NCI-H2171 treated with DMSO at 0.1 percent for 48 hours (cell line): ENCODE results near the gene CHRM4.
A peak's percentile ranks its signal among the peaks of the same experiment; 100 is the strongest.

ENCODE experiments used
- DNase-seq: peaks from one replicate; lab custom pipeline; 2025; lab: John Stamatoyannopoulos, UW

CHRM4 gene

DNA sequence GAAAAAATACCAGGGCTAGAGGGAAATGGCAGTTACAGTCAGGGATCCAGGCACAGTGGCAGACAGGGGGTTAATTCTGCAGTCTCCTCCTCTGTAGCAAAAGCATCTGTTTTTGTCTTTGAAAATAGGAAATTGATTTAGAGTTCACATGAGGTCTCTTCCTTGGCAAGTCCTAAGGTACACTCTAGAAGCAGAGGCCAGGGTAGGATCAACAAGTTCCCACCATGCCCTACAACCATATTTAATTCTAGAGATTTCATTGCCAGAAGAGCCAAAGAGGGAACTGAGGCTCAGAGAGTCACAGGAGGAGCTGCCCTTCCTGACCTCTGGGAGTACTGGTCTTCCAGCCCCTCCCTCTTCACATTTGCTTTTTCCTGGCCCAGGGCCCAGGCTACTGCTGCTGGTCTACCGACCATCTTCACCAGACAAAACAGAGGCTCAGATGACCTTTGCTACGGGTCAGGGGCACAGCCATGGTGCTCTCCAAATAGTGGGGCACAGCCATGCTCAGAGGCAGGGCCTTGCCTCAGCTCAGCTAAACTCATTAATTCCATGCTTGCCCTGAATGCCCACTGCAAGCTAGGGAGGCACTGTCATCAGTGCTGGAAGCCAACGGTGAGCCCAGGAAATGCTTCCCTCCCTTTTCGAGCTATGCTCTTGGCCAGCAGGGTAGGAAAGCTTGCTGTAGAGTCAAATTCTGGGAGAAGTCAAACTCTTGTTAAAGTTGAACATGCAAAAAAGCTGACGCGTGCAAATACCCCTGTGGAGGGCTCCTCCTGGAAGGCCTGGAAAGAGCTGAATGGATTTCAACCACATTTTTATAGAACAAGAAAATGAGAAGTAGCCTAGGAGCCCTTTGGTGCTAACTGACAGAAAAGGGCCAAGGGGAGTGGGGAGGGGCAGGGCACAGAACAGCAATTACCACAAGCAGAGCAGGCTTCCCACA is 11.7 kb upstream of the CHRM4 start:
- DNase-seq: no peak

DNA sequence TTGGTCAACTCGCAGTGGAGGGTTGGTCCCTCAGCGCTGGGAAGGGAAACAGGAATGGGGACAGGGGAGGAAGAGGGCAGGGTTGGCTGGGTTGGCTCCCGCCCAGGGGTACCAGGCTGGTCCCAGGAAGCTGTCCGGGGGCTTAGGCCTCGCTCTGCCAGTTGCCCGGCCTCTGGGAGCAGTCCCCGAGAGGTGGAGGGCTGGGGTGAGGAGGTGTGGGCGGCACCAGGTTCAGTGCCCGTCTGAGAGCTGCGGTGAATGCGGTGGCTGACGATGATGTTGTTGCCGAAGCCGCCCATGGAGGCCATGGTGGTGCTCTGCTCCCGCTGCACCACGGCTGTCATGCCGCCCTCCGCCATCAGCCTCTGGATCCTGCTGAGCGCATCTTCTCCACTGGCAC is 6.0 kb upstream of the CHRM4 start:
- DNase-seq: no peak

DNA sequence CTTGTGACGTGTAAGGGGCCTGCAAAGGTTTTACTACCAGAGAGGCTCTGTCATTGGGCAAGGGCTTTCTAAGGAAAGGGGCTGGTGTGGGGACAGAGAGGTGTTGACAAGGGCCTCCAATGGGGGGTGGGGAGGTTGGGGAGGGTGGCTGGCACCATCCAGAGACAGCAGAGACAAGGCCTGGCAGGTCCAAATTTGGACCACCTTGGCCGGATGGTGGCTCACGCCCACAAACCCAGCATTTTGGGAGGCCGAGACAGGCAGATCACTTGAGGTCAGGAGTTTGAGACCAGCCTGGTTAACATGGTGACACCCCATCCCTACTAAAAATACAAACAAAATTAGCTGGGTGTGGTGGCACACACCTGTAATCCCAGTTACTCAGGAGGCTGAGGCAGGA is 2.2 kb upstream of the CHRM4 start:
- DNase-seq: no peak

DNA sequence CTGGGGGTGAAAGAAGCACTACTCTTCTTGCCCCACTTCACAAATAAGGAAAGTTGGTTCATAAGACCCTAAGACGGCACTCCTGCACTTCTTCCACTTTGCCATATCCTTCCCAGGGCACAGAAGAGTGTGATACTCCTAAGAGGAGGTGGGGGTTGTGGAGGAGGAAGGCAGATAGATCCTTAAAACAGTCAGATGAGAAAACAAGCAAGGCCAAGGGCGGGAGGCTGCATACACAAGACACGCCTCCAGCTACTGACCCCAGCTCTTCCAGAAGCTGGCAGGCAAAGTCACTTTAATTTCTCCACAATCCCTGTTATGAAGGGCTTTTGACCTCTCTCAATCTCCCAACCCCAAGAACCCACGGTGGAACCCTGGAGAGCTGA is 1.6 kb upstream of the CHRM4 start:
- no peak for DNase-seq

DNA sequence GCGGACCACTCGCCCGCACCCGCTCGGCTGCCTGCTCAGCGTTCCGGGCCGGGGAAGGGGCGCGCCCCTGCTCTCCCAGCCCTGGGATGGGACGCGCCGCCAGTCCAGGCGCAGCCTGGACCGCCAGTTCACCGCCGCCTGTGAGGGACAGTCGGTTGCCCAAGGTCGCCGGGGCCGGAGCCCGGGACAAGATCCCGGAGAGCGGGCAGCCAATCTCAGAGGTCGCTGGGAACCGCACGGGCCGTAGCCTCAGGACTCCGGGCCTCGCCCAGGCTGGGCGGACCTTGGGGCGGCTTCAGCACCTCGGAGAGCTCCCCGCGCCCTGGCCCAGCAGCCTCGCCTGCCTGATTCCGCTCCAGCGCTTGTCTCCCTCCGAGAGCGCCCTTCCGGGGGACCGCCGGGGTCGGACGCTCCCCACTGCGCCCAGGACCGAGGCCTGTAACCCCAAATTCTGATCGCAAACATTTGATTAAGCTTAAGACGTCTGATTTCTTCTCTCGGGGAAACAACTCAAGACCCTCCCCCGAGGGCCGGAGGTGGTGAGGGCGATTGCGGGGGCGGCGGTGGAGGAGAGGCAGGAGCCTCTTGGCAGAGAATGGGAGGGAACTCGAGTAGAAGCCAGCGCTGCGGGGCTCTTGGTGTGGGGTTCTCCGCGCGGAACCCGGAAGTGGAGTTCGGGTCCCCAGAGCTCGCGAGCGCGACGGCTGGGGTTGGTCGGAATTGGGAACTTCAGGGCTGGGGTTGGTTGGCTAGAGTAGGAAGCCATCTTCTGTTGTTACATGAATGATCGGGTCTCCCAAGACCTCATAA is 1.1 kb upstream of the CHRM4 start:
- DNase-seq: peak; percentile 66

DNA sequence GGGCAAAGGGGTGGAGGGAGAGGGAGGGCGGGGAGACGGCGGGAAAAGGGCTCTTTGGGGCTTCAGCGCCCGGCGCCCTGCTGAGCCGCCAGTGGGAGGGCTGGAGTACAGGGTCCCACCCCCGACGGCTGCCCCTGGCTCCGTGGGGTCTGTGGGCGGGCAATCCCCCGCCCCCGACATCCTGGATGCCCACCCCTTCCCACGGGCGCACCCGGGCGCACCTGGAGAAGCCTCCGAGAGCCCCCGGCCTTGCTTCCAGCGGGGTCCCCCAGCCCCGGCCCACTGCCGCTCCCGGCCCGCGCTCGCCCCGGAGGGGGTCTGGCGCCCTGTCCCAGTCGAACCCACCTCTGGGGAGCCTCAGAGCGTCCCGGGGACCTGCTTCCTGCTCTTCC is 394 bp downstream of the CHRM4 start:
- no peak for DNase-seq

DNA sequence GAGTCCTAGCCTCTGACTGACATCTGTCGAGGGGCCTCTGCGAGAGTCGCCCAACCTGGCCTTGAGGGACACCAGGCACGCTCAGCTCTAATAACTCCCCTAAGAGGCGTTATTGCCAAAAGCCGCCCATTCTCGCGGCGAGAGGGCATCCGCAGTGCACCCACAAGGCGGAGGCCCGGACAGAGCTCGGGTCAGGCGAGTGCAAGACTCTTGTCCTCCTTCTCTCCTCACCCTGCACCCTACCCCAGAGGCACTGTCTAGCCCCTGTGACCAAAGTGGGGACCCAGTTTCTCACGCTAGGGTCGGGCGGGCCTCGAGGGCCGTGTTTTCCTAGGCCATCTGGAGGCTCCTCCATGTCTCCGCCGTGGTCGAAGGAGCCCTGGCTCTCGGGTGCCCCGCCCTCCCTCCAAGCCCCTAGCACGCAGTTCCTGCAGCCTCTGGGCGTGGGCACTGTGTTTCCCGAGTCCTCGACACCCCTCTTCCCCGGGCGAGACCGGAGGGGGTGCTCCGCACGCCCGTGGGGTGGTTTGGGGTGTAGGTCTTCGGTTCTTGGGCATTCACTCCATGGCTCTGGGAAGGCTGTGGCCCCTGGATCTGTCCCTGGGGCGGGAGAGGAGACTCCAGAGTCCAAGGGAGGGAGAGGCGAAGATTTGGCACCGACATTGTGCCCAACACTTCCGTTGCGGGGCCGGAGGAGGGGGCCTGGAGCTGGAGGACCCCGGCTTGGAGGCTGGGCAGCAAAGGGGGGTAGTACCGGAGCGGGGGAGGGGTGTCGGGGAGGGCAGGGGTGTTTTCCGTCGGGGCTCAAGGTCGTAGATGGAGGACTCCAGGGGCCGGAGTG is 1.0 kb downstream of the CHRM4 start:
- no peak for DNase-seq

DNA sequence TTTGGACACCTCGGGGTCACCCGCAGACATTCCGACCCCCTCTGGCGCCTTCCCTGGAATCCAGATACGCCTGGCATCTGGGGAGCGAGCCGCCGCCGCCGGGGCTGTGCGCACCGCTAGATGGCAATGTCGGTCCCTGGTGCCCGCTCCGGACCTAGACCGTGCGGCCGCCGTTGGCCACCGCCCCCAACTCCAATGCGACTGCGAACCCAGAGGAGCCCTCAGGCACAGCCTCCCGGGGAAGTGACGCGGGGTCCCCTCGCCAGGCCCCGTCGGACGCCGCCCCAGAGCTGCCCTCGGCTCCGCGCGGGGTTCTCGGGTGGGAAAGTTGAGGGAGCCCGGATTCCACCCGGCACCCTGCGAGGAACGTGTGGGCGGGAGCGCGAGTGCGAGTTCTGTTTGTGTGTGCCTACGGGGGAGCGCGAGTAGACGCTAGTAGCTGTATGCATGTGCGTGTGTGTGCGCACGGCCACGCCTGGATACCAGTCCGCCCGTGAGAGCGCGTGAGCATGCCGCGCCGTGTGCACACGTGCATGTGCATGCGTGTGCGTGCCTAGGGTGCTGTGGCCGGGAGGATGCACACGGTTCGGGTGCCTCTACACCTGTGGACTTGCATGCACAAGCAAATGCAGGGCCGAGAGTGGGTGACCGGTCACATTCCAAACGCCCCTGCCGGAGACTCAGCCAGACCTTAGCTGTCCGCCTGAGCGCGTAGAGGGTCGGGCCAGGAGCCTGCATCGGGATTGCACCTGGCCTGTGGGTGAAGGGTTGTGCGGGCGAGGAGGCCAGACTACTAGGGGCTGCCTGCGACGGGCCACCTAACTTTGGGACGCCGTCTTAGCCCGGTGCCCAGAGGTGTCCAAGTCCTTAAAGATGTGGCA is 1.9 kb downstream of the CHRM4 start:
- DNase-seq: peak; percentile 72

DNA sequence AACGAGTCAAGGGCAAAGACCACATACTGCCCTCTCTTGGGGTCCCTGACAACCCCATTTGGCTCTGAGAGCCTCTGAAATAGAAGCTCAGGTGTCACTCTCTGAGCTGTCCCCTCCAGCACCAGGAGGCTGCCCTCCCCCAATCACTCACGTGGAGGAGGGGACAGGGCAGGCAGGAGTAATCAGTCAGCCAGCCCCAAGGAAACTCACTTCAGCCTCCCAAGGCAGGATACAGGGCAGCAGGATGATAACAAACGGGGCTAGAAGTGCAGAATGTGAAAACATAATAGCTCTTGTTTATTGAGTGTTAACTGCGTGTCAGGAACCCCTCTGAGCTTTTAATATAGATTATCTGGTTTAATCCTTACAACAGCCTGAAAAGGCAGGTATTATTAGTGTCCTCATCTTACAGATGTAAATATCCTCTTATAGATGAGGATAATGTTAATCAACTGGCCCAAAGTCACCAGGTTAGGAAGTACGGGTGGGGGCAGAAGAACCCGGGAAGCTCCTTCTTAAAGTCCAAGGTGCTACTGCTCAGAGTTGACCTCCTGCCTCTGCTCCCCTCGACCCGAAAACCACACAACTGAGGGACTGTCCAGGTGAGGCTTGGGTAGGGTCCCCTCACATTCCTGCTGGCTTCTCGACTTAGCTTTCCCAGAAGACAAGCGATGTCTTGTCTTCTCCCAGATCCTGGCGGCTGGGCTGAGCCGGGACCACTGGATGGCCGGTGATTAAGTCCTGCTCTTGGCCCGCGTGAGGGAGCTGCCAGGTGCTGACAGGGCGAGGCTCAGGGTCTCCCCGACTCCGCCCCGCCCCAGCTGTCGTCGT is 2.7 kb downstream of the CHRM4 start:
- DNase-seq: no peak

DNA sequence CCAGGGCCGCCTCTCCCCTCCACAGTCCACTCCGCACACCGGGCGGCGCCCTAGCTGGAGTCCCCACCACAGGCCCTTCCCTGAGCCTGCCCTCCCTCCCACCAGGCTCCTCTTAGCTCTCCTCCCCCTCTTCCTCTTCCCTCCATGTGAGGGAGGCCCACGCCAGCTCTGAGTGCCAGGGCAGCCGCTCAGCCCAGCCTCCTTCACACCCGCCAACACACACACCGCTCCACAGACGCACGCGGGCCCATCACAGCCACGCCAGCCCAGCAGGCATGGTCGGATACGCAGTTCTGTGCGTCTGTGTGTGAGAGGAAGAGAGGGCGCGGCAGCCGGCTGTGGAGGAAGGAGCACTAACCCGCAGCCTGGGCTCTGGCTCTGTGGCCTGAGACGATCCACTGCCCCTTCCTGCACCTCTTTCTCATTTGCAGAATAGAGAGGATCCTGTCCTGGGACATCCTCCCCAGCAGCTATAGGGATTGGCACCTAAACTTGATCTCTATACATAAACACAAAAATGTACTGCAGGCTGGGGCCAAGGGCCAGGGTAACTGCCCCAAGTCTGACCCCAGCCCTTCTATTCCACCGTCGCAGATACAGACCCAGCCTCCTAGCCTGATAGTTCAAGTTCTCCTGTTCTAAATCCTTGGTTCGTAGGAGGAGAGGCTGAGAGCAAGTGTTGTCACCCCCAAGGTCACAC is 3.5 kb downstream of the CHRM4 start:
- no peak for DNase-seq

DNA sequence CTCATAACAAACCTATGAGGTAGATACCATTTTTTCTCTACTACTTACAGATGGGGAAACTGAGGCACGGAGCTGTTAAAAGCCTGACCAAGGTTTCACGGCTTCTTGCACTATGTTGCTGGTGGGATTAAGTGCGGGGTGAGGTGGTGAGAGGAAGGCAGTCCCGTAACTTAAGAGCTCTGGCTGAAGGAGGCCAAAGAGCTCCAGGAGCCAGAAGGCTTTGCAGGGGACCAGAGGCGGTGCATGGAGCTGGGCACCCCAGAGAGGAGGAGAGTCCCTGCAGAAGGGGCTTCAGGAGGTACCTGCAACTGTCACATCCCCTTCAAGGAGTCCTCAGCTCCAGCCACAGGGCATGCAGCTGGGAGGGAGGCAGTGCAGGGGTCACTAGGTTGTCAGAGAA is 4.1 kb downstream of the CHRM4 start:
- no peak for DNase-seq

DNA sequence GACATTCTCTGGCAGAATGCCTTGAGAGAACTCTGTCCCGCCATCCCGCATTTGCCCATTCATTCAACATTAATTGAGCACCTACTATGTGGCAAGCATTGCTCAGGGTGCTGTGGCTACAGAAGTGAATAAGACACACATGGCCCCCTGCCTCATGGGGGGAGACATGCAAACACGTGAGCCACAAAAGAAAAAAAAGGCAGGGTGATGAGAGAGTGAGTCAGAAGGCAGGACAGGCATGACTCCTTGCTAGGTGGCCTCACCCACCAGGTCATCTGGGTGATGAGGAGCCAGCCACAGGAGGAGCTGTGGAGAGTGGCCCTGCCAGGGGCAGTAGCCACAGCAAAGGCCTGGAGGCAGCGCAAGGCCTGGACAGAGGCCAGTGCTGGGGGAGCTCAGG is 4.9 kb downstream of the CHRM4 start:
- no peak for DNase-seq

DNA sequence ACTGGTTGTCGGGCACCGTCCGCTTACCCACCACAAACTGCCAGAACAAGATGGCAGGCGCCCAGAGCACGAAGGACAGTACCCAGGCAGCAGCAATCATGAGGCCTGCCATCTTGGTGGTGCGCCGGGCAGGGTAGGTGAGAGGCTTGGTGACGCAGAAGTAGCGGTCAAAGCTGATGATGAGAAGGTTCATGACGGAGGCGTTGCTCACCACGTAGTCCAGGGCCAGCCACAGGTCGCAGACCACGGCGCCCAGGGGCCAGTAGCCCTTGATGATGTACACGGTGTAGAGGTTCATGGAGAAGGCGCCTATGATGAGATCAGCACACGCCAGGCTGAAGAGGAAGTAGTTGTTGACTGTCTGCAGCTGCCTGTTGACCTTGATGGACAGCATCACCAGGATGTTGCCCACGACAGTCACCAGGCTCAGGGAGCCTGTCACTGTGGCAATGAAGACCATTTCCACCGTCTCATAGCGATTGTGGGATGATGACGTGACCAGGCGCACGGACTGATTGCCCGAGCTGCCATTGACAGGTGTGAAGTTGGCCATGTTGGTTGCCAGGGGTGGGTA is 5.5 kb downstream of the CHRM4 start:
- no peak for DNase-seq

DNA sequence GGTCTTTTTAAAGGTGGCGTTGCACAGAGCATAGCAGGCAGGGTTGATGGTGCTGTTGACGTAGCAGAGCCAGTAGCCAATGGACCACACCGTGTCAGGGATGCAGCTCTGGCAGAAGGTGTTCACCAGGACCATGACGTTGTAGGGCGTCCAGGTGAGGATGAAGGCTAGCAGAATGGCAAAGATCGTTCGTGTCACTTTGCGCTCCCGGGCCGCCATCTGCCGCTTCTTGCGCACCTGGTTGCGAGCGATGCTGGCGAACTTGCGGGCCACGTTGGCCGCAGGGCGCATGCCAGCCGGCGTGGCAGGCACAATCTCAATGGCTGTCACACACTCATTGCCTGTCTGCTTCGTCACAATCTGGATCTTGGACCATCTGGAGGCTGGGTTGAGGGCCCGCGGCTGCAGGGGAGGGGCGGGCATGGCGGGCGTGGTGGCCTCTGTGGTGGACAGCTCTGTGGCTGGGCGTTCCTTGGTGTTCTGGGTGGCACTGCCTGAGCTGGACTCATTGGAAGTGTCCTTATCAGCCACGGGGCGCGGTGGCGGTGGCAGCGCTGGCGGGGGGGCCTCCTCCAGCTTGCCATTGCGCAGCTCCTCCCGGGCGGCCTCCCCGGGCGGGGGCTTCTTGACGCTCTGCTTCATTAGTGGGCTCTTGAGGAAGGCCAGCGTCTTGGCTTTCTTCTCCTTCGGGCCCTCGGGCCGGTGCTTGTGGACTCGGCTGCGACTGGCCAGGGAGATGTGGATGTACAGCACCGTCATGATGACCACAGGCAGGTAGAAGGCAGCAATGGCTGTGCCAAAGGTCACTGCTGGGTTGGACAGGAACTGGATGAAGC is 6.2 kb downstream of the CHRM4 start:
- DNase-seq: no peak

DNA sequence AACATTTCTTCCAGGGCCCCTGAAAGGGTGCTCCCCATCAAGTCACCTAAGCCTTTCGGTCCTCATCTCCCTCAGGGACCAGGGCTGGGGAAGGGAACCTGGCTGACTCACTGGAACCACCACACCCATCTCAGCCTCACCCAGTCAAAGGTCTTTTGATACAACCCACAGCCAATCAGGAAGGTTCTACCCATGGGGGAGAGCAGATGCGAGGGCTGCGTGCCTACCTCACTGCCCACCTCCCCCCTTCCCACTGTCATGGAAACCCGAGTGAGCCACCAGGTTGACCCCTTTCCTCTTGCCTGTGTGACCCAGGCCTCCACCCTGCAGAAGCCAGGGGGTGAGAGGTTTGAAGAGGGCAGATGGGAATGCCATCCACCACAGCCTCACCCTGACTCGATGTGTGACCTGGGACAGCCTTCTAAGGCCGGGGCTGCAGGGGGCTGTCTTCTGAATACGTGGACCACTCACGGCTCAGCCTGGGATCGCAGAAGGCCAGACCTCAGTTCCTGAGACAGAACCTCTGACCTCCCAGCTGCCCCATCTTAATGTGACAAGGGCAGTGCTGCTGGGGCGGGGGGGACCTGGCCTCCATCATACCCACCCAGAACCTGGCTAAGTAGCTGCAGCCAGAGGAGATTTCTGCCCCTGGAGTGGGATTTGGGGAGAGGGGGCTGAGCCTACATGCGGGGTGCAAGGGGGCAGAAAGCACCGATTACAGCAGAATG is 7.4 kb downstream of the CHRM4 start:
- DNase-seq: no peak

DNA sequence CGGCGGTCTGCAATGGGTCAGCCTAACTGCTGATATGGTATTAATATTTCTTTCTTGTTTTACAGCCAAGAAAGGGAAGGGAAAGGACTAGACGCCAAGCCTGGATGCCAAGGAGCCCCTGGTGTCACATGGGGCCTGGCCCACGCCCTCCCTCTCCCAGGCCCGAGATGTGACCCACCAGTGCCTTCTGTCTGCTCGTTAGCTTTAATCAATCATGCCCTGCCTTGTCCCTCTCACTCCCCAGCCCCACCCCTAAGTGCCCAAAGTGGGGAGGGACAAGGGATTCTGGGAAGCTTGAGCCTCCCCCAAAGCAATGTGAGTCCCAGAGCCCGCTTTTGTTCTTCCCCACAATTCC is 8.2 kb downstream of the CHRM4 start:
- DNase-seq: no peak

DNA sequence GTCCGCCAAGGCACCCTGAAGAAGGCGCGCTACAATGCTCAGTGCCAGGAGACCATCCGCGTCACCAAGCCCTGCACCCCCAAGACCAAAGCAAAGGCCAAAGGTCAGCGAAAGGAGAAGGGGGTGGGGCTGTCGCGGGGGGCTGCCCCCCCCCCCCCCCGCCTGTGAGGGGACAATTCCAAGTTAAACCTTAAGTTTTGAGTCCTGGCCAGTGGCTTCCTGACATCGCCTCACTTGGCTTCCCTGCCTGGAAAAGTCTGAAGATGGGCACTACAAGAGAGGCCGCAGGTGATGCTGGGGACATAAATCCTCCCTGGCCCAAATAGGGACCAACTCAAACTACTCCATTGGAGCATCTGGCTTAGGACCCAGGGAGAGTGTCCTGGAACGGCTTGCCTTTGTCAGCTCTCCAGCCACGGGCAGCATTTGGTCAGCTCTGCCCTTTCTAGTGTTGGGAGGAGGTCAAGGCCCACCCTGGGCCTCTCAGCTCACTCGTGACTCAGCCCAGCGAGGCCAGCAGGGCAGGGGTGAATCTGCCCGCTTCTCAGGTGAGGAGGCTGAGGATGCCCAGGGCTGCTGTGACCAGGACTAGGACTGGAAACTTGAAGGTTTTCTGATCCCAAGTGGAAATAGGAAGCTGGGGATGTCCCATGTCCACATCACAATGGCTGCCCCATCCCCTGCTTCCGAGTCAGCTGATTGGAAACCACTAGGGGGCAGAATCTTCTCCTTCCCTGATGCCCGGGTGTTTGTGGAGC is 8.8 kb downstream of the CHRM4 start:
- no peak for DNase-seq
